Glutamatergic neuron (in vitro differentiated cells): ENCODE data around the gene PSMF1. TPM values are rescaled to one million over a fixed set of nuclear protein-coding genes. Genes with fewer than 3 reads are reported as not detected.

ENCODE experiments used
- DNase-seq: peaks from one replicate; pipeline ENCODE4 v3.0.0; 2022
- H3K27ac Mint-ChIP-seq: one replicate; pipeline ENCODE4 v1.8.0; 2020; ENCODE audit warnings: mild to moderate bottlenecking, mixed read lengths, inconsistent platforms; ENCODE audit not compliant: unreplicated experiment
- H3K27me3 Mint-ChIP-seq: one replicate; pipeline ENCODE4 v1.8.0; 2020; ENCODE audit warnings: mild to moderate bottlenecking, moderate library complexity, mixed read lengths, inconsistent platforms; ENCODE audit not compliant: unreplicated experiment
- H3K36me3 Mint-ChIP-seq: one replicate; pipeline ENCODE4 v1.8.0; 2020; ENCODE audit warnings: mild to moderate bottlenecking, mixed read lengths, inconsistent platforms; ENCODE audit not compliant: unreplicated experiment
- H3K4me1 Mint-ChIP-seq: one replicate; pipeline ENCODE4 v1.8.0; 2020; ENCODE audit warnings: mild to moderate bottlenecking, low read depth, mixed read lengths, inconsistent platforms; ENCODE audit not compliant: unreplicated experiment
- H3K4me3 Mint-ChIP-seq: one replicate; pipeline ENCODE4 v1.8.0; 2020; ENCODE audit warnings: mild to moderate bottlenecking, mixed read lengths, inconsistent platforms; ENCODE audit not compliant: unreplicated experiment
- H3K9me3 Mint-ChIP-seq: one replicate; pipeline ENCODE4 v1.8.0; 2020; ENCODE audit warnings: mild to moderate bottlenecking, moderate library complexity, mixed read lengths, inconsistent platforms; ENCODE audit not compliant: unreplicated experiment
- CTCF ChIP-seq: fragments of 200-600 bp; sonication (generic); IDR thresholded peaks from one replicate; pipeline ENCODE4 v1.5.0; 2021; ENCODE audit not compliant: partially characterized antibody, unreplicated experiment
- total RNA-seq: library from RNA; stranded (reverse); fragmentation: NEBNext Ultra II Directional; extraction: Animal tissue kit (Norgen Biotek cat#: 25700); gene quantifications from one replicate; pipeline ENCODE4 v1.2.1, GENCODE V29; 2021; ENCODE audit not compliant: unreplicated experiment

The PSMF1 gene
- total RNA-seq, 1 donor from 2014 or later = 241 TPM

DNA sequence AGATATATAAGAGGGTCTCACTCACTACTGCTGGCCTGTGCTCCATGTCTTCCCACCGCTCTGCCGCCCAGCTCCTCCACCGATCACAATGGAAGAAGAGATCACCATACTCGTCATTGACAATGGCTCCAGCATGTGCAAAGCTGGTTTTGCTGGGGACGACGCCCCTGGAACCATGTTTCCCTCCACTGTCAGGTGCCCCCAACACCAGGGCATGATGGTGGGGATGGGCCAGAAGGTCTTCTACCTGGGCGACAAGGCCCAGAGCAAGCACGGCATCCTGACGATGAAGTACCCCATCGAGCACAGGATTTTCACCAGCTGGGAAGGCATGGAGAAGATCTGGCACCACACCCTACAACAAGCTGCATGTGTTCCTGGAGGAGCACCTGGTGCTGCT is 42.1 kb downstream of the PSMF1 start:
- peaks cover 3% of the 10 kb centered on the region for H3K27me3 Mint-ChIP-seq
- no peak overlapping the region for H3K27ac Mint-ChIP-seq
- DNase-seq = no peak
- H3K4me1 Mint-ChIP-seq = no peaks in the 10 kb centered on the region
- no peaks in the 10 kb centered on the region for H3K36me3 Mint-ChIP-seq
- no peaks in the 10 kb centered on the region for H3K9me3 Mint-ChIP-seq
- TF ChIP-seq CTCF = no peak
- no peak overlapping the region for H3K4me3 Mint-ChIP-seq

DNA sequence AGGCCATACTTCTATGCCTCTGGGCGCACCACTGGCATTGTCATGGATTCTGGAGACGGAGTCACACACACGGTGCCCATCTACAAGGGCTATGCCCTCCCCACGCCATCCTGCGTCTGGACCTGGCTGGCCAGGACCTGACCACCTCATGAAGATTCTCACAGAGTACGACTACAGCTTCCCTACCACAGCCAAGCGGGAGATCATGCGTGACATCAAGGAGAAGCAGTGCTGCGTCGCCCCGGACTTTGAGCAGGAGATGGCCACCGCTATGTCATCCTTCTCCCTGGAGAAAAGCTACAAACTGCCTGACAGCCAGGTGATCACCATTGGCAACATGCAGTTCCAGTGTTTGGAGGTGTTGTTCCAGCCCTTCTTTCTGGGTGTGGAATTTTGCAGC is 42.6 kb downstream of the PSMF1 start:
- DNase-seq = no peak
- Mint-ChIP-seq H3K27me3 (peaks cover 3% of the 10 kb centered on the region), H3K9me3 (no peaks in the 10 kb centered on the region), H3K4me3 (no peak overlapping the region), H3K36me3 (no peaks in the 10 kb centered on the region), H3K4me1 (no peaks in the 10 kb centered on the region), H3K27ac (no peak overlapping the region)
- TF ChIP-seq CTCF = no peak

GRCh38 chr20:1163105-1163504 is 44.7 kb downstream of the PSMF1 start:
- Mint-ChIP-seq H3K36me3 (peaks cover 7% of the 10 kb centered on the region), H3K4me1 (no peaks in the 10 kb centered on the region), H3K27me3 (peaks cover 3% of the 10 kb centered on the region), H3K4me3 (no peak overlapping the region), H3K9me3 (no peaks in the 10 kb centered on the region), H3K27ac (no peak overlapping the region)
- no peak for DNase-seq
- no peak for TF ChIP-seq CTCF

DNA sequence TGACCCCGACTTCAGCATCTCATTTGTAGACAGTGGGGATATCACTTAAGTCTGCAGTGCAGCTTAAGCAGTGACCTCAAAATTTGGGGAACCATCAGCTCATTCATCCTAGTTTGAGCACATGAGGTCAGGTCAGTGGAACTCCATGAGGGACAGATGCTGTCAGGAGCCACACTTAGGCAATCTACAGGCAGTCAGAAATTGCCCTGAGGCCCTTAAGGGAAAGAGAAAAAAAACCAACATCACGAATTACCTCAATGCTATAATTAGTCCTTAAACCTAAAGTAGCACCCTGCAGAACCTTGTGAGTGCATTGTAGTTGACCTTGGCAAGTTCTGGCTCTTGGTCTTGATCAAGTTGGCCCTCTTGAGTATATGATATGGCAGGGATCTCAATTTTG is 45.3 kb downstream of the PSMF1 start:
- Mint-ChIP-seq H3K36me3 (peaks cover 10% of the 10 kb centered on the region), H3K4me1 (no peaks in the 10 kb centered on the region), H3K27me3 (peaks cover 3% of the 10 kb centered on the region), H3K27ac (no peak overlapping the region), H3K9me3 (no peaks in the 10 kb centered on the region), H3K4me3 (no peak overlapping the region)
- DNase-seq = no peak
- no peak for TF ChIP-seq CTCF

DNA sequence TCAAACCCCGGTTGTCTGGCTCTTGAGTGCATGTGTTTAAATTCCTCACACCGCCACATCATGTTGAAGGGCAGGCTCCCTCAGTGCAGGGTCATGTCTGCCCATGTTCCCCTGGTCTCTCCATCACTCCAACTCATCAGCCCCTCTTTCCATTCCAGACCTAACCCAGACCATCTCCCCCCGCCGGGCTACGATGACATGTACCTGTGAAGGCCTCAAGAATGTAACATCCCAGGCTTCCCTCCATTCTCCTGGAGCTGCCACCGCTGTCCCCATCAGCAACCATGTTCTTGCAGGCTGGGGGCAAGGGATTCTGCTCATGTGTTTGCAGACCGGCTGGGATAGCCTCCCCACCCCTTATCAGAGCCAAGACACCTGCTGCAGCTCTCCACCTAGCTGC is 46.5 kb downstream of the PSMF1 start:
- Mint-ChIP-seq H3K36me3 (peaks cover 12% of the 10 kb centered on the region), H3K27me3 (peaks cover 2% of the 10 kb centered on the region), H3K27ac (no peak overlapping the region), H3K4me1 (no peaks in the 10 kb centered on the region), H3K9me3 (no peaks in the 10 kb centered on the region), H3K4me3 (no peak overlapping the region)
- no peak for TF ChIP-seq CTCF
- DNase-seq = no peak
